GDM1 (cell line): Measurements from ENCODE around the gene MYMK.
"Not testable (repeated sequence)": the region's sequence is repeated elsewhere in the genome, so short reads cannot be mapped to it uniquely, and the experiment has no call there.

Experiments used
- DNase-seq: peaks from one replicate; lab custom pipeline; 2025; lab: John Stamatoyannopoulos, UW

MYMK gene, protein sequence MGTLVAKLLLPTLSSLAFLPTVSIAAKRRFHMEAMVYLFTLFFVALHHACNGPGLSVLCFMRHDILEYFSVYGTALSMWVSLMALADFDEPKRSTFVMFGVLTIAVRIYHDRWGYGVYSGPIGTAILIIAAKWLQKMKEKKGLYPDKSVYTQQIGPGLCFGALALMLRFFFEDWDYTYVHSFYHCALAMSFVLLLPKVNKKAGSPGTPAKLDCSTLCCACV

DNA sequence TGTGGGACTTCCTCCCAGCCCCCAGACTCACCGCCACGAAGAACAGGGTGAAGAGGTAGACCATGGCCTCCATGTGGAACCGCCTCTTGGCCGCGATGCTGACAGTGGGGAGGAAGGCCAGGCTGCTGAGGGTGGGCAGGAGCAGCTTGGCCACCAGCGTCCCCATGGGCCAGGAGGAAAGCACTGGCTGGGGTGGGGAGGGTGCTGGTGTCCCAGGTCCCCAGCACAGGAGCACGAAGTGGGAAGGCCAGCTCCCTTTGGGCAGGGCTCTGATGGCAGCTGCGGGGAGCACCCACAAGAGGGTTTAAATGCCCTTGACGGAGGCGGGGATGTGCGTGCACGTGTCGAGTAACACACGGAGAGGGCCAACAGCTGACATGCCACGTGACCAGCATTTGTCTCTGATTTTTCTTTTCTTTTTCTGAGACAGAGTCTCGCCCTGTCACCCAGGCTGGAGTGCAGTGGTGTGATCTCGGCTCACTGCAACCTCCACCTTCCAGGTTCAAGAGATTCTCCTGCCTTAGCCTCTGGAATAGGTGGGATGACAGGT, at the start of gene MYMK:
Gene MYMK (minus strand): TSS at position 281 of the 550 bp plus-strand sequence. CDS start 115 bp downstream, at position 166.
- DNase-seq: no peak

DNA sequence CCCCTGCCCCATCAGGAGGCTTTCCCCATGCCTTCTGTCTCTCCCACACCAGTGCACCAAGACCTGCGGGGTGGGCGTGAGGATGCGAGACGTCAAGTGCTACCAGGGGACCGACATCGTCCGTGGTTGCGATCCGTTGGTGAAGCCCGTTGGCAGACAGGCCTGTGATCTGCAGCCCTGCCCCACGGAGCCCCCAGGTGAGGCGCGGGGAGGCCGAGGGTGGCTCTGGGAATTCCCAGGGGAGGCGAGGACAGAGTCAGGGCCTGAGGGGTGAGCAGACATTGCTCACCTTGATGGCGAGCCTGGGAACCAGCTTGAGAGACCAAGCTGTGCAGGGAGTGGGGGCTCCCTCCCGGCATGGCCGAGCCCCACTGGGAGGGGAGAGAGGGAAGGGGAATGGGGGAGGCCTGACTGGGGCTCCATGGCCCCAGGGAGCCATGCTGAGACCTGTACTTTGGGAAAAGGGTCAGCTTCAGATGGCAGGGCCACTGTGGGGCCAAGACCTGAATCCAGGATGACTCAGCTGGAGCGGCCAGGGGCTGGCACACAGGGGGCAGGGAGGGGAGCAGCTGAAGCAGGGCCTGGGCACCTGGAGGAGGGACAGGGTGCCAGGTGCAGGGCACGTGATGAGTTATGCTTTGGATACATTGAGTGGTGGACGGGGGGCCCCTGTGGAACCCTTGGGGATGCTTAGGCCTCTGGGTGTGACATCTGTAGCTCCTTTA, 49.2 kb upstream of the MYMK start:
- DNase-seq: no peak

- no peak for DNase-seq
Observed at GRCh38 chr9:133572821-133573361, 48.1 kb upstream of the MYMK start.

DNA sequence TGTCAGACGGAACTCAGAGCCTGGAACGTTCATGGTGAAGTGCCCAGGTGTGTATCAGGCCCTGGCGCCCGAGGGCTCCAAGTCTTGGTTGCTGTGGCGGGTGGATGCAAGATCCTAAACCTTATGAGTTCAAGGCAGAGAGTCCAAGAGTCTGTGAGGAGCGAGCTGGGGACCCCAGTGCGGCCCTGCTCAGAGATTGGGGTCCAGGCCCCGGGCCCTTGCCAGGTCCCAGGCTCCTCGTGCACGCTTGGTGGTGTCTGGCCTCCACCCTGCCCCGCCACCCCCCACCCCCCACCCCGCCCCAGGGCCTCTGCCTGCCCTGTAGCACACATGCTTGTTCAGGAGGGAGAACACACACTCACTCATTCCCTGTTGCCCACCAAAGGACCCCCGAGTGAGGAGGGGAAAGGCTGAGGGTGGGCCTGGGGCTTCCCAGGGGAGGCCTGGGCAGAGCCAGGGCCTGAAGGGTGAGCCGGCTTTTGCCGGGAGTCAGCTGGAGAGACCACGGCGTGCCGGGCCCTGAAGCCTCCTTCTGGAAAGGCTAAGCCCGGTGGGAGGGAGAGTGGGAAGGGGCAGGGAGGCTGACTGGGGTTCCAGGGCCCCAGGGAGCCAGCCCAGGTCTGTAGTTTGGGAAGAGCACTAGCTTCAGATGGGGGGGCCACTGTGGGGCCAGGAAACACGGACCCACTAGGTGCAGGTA, 47.3 kb upstream of the MYMK start:
- DNase-seq: no peak

DNA sequence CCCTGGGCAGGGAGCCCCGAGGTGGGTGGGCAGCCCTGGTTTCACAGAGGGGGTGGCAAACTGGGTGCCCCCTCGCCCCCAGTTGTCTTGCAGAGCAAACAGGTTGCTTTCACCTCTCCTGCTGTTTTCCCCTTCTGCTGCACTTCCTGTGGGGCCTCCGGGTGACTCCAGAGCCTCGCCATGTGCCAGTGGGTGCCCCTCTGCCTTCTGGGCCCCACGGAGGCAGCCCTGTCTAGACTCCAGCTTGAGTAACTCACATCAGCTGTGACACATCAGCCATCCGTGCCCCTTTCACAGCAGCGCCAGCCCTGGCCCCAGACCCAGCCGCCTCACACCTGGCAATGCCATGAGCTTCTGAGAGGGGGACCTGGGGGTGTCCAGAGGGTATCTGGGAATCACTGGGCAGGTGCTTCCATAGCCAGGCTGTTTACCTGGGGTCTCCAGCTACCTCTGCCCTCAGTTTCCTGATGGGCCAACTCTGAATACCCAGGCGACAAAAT, 46.7 kb upstream of the MYMK start:
- DNase-seq: no peak

GRCh38 chr9:133570691-133571080, 45.9 kb upstream of the MYMK start:
- DNase-seq: no peak

DNA sequence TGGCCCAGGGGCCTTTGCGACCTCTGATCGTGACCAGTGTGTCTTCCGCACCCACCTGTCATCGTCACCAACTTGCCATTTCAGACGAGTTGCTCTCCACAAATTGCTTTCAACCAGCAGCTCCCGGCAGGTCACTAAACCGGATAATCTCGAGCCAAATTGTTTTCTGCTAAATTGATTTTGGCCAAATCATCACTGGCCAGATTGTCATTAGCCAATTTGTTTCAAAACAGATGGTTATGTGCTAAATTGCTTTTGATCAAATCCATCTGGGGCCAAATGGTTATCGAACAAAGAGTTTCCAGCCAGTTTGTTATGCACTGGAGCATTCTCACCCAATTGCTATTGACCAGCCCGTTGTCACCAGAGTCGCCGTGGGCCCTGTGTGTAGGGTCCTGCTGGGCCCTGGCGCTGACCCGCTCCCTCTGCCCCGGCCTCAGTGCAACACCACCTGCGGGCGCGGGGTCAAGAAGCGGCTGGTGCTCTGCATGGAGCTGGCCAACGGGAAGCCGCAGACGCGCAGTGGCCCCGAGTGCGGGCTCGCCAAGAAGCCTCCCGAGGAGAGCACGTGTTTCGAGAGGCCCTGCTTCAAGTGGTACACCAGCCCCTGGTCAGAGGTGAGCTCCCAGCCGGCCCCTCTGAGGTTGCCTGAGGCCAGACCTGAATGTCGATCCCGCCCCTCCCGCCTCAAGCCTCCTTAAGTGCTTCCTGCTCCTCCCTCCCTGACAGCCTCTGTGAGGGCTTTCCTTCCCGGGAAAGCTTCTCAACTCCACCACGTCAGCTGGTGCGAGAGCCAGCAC, 45.3 kb upstream of the MYMK start:
- DNase-seq: no peak

DNA sequence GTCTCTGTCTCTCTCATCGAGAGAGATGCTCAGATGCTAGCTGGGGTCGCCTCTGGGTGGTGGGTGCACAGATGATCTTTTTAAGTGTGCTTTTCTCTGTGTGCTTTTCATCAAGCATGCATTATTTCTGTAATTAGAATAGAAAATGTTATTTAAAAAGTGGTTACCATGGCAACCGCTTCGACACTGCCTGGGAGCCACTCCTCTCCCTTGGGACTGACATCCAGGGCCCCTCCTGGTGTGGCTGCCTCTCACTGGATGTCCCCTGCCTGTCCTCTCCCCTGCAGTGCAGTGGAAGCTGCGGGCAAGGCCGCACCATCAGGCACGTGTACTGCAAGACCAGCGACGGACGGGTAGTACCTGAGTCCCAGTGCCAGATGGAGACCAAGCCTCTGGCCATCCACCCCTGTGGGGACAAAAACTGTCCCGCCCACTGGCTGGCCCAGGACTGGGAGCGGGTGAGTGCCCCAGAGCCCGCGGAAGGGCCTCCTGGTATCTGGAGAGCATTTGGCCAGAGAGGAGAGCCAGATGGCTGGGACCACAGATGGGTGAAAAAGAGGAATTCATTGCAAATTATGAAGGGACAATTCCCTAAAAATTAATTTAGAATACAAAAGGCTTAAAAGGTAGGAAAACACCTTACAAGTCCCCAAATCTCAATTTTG, 44.5 kb upstream of the MYMK start:
- no peak for DNase-seq

DNA sequence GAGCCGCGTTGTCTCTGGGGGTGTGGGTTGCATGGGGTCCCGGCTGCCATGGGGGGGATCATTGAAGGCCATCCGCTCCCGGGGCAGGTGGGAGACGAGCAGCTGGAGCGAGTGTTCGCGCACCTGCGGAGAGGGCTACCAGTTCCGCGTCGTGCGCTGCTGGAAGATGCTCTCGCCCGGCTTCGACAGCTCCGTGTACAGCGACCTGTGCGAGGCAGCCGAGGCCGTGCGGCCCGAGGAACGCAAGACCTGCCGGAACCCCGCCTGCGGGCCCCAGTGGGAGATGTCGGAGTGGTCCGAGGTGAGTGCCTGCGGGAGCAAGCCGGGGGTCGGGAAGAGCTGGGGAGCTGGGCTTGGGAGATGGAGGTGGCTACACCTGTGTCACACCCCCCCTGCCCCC, 43.4 kb upstream of the MYMK start:
- DNase-seq: no peak

GRCh38 chr9:133566817-133567216, 42.1 kb upstream of the MYMK start:
- no peak for DNase-seq

DNA sequence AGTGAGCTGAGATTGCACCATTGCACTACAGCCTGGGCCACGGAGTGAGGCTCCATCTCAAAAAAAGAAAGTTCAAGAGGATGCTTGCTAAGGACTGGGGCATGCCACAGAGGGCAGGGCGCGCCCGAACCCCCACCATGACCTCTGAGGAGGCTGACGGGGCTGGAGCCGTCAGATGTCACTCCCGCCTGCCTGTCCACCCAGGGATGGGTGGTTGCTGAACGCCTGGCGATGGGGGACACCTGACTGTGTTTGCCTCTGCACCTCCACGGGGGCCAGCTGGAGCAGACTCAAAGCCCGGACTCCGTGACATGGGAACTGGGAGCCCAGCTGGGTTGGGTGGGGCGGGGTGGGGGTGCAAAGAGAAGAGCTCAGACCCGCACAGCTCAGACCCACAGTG, 41.6 kb upstream of the MYMK start:
- DNase-seq: no peak

DNA sequence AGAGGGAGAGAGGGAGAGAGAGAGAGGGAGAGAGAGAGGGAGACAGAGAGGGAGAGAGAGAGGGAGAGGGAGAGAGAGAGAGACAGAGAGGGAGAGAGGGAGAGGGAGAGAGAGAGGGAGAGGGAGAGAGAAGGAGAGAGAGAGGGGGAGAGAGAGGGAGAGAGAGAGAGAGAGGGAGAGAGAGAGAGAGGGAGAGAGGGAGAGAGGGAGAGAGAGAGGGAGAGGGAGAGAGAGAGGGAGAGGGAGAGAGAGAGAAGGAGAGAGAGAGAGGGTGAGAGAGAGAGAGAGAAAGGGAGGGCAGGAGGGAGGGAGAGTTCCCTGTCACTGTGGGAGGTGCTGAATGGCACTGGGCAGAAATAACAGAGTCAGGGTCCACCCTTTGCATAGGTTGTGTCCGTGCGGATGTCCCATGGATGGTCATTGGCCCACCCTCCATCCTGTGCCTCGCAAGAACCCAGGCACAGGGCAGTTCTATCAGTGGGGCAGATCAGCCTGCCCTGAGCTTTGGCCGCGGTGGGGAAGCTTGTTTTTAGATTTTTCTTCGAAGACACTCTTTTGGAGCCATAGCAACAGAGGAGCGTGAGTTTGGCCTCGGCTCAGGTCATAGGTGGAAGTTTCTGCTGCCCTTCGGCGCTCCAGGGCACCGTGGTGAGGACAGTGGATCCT, 39.8 kb upstream of the MYMK start:
- DNase-seq: no peak

GRCh38 chr9:133563814-133564213, 39.1 kb upstream of the MYMK start:
- not testable (repeated sequence) for DNase-seq

- no peak for DNase-seq
Observed at GRCh38 chr9:133563291-133563796, 38.6 kb upstream of the MYMK start.

GRCh38 chr9:133562611-133563290, 38.0 kb upstream of the MYMK start:
- DNase-seq: no peak

DNA sequence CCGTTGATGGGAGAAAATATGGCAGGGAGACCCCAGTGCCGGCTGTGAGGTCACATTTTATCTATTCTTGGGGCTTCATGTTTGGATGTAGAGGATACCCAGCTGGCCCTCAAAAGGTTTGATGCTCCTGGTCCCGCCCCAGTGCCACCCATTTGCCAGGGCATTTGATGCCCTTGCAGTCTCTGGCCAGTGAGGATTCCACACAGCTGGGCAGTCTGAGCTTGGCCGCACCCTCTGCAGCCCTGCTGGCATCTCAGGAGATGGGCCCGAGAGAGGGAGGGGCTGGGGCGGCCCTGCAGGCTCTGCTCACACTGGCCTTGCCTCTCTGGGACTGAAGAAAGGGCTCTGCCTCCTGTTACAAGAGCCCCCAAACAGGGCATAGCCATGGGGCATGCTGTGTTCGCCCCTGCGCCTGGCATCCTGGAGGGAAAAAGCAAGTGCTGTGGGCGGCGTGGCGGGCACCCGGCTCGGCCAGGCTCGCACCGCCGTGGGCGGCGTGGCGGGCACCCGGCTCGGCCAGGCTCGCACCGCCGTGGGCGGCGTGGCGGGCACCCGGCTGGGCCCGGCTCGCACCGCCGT, 37.3 kb upstream of the MYMK start:
- DNase-seq: no peak

DNA sequence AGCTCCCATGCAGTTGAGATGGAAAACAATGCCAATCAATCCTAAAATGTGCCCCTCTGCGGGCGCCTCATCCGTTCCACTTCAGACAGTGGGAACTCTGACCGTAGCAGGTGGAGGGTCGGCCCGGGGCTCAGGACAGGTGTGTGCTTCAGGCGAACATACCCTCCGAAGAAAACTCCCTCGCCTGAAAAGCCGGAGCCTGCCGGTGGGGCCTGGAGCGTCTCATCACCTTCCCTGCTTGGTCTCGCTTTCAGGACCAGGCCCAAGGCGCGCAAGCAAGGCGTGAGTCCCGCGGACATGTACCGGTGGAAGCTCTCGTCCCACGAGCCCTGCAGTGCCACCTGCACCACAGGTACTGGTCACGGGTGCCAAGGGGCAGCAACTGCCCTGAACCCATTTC, 36.2 kb upstream of the MYMK start:
- no peak for DNase-seq

GRCh38 chr9:133560311-133560710, 35.6 kb upstream of the MYMK start:
- DNase-seq: no peak
